A172 (cell line): ENCODE measurements around the gene PLAGL2. TPM values are rescaled to one million over a fixed set of nuclear protein-coding genes. Genes with fewer than 3 reads are reported as not detected.
"Not testable (repeated sequence)": the region's sequence is repeated elsewhere in the genome, so short reads cannot be mapped to it uniquely, and the experiment has no call there.

Experiments
- DNase-seq: peaks from one replicate; pipeline ENCODE4 v3.0.0-alpha.2; 2015; ENCODE audit warnings: low spot score
- total RNA-seq: library from RNA; depleted of rRNA; stranded (reverse); fragments of >200 nt; shearing (Covaris generic); gene quantifications from 2 replicates; pipeline ENCODE4 v1.2.3, GENCODE V29; 2014

Gene PLAGL2
- total RNA-seq, 1 experiment from 2014 or later = 3.7 TPM

DNA sequence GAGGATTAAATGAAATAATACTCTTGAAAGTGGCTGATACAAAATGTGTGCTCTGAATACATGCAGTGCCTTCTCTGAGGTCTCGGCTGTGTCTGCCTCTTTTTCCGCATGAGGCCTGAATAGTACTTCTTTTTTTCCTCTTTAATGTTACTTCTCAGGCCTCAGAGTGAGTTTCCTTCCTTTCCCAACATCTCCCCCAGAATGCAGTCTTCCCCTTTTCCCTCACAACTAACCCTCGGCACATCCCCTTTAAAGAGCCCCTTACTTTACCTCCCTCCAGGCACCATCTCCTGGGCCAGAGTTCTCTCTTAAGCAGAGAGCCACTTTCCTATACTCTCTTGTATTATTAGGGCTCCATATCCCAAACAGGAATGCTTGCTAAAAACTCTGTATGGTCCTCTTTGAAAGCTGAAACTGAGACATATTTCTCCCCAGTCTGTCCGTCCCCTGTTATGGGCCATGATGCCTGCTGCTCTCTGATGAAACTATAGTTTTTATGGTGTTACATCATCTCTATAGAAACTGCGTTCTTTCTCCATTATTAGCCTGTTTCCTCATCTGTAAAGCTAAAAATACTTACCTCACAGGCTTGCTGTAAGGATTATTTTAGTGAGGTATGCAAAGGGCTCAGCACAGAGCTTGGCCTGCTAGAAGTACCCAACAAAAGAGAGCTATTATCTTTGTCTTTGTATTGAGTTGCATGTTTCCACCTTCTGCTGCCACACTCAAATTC lies 2.3 kb downstream of the PLAGL2 start:
- no peak for DNase-seq

DNA sequence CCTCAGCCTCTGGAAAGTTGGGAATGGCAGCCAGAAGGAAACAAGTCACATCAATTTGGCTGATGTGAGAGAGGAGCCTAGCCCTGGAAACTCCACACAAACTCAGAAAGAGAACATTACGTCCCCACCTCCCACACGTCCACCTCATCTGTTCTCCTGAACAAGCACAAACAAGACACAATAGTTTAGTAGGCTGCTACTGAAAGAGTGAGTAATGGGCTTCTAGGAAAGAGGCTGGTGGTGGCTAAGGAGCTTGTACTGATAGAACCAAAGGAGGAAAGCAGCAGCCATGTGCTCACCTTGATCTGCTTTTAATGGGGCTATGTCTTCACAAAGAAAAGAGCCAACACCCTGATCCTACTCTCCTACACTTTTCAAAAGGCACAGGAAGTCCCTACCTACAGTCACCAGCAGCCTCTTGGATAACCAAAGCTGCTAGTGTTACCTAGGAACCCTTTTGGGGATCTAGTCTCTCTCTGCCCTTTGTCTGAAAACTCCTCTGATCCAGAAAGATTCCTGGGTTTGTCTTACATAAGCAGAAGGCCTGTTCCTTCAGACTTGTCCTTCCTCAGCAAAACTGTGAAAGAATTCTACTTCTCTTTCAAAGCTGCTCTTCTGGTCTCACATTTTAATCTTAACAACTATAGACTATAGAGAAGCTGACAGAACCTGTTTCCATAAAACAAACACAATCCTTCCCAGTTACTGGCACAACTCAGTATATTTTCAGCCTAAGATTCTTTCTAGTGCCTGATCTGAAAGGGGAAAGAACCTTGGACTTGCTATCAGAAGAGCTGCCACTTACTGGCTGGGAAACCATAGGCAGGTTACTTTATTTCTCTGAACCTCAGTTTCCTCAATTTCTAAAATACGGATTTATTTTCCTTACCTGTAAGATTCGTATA lies 3.1 kb downstream of the PLAGL2 start:
- DNase-seq = no peak

- DNase-seq = no peak
These were observed 4.0 kb downstream of the PLAGL2 start for GRCh38 chr20:32203356-32204204.

DNA sequence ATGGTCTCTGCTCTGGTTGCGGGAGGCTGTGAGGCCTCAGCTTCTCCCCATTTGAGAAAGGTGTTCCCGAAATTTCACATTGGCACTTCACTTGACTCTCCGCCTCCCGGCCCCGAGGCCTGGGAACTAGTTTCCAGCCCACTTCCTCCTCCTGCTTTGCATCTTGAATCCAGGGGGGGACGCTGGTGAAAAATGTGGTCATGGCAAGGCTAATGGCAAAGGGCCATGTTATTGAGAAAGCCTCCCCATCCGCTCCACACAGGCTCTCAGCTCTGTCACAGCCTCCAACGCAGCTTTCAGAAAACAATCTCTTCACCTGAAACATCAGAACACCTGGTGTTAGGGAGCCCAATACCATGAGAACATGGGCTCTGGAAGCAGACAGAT lies 5.6 kb downstream of the PLAGL2 start:
- no peak for DNase-seq

DNA sequence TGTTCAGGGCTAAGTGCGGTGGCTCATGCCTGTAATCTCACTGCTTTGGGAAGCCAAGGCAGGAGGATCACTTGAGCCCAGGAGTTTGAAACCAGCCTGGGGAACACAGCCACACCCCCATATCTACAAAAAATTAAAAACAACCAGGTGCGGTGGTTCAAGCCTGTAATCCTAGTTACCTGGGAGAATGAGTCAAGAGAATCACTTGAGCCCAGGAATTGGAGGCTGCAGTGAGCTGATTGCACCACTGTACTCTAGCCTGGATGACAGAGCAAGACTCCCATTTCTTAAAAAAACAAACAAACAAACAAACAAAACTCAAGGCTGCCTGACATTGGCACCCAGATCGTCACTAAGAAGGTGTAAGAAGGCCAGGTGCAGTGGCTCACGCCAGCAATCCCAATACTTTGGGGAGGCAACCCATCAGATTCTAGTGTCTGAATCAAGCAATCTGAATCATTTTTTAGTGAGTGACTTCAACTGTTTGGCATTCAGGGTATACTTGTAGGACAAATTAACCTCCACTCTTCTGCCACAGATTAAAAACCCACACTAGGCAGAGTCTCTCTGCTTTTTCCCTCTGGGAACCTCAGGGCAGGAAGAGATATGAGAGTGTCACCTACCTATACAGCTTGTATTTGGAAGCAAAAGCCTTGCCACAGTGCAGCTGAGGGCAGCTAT lies 6.1 kb downstream of the PLAGL2 start:
- peak; percentile 26 for DNase-seq

GRCh38 chr20:32199006-32199405 lies 8.5 kb downstream of the PLAGL2 start:
- no peak for DNase-seq

DNA sequence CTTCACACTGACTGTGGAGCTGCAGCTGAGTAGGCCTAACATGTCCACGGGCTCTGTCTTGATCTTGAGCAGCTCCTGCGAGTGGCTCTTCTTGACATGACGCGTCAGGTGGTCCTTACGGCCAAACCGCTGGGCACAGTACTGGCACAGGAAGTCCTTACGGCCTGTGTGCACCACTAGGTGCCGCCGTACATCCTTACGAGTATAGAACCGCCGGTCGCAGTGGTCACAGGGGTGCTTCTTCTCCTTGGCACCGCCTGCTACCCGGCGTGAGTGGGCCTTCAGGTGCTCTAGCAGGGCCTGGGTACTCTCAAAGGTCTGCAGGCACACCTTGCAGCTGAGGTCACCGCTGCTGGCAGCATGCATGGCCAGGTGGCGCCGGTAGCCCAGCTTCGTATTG lies 10.4 kb downstream of the PLAGL2 start:
- DNase-seq = not testable (repeated sequence)

DNA sequence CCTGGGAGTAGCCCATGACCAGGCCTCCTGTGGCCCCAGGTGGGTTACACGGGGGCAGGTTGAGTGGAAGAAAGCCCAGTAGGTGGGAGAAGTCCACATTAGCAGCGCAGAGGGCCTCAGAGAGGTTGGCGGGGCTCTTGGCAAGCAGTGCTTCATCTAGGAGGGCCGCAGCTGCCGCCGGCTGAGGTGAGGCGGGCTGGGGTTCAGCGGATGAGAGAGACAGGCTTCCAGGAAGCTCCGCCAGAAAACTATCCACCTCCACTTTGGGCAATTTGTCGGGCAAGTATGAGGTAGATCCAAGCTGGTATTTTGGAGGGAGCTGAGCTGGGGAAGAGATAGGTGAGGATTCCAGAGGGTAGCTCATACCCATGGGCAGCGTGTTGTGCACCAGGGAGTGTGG lies 10.9 kb downstream of the PLAGL2 start:
- DNase-seq = not testable (repeated sequence)

- no peak for DNase-seq
These were observed 12.0 kb downstream of the PLAGL2 start for GRCh38 chr20:32195581-32195980.

DNA sequence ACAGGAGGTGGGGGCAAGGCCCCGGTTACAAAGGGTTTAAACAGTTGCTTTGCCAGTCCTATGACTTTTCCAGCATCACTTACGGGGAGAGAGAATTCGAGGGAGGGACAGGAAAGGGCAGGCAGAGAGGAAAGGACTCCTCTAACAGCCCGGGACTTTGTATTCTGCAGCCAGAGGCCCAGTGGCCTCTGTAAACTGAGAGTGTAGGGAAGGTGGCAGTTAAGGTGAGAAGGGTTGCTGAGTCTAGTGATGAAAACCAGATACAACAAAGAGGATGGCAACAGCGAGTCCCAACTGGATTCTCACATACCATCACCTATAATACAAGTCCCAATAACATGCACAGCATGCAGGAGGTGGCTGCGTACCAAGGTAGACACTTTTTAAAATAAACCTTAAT lies 13.5 kb downstream of the PLAGL2 start:
- no peak for DNase-seq

DNA sequence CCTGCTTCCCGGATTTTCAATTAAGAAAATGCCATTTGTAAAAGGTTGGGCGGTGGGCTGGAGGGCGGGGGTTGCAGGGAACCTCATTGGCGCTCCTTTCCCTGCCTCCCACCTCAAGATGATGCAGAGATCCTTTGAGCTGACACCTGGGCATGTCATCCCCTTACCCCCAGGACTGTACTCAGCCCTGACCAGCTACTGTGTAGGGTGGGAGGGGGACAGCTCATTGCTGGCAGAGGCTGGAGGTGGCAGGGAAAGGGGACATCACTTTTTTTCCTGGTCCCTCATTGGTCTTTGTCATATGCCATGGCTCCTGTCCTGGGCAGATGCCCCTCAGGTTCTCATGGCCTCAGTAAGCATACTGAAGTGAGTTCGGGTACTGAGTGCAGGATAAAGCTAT lies 14.2 kb downstream of the PLAGL2 start:
- DNase-seq = not testable (repeated sequence)

DNA sequence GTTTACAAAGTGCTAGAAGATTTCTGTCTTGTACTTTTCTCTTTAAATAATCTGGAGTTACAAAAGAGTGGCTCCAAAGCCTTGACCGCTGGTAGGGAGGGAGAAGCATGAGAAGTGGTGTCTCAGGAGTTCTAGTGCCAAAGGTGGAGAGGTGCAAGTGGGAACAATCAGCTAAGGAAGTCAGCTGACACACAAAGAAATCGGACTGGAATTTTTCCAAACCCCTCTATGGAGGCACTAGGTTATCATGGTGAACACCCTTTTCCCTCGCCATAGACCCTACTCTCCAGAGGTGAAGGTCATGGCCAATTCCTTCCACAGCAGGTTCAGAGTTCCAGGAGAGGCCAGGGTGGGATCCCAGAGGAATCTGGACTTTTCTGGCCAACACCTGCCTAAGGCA lies 14.8 kb downstream of the PLAGL2 start:
- no peak for DNase-seq

- DNase-seq = no peak
These were observed 15.7 kb downstream of the PLAGL2 start for GRCh38 chr20:32191873-32192272.

DNA sequence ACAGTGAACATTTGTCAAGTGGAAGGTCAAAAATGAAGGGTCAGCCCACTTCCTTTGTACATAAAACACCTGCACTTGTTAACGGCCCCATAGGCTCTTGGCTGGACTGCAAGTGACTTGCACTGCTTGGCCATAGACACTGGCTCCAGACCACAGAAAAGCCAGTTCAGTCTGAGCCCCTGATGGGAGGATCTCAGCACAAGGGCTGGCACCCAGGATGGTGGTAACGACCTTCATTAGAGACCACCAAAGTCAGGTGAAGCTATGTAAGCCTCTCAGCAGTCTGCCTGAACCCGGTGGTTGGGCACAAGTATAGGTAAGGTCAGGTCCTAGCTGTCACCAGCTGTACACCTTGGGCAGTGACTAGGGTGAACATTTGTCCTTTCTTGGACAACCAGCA lies 16.1 kb downstream of the PLAGL2 start:
- DNase-seq = no peak

GRCh38 chr20:32190616-32191415 lies 16.7 kb downstream of the PLAGL2 start:
- DNase-seq = no peak

DNA sequence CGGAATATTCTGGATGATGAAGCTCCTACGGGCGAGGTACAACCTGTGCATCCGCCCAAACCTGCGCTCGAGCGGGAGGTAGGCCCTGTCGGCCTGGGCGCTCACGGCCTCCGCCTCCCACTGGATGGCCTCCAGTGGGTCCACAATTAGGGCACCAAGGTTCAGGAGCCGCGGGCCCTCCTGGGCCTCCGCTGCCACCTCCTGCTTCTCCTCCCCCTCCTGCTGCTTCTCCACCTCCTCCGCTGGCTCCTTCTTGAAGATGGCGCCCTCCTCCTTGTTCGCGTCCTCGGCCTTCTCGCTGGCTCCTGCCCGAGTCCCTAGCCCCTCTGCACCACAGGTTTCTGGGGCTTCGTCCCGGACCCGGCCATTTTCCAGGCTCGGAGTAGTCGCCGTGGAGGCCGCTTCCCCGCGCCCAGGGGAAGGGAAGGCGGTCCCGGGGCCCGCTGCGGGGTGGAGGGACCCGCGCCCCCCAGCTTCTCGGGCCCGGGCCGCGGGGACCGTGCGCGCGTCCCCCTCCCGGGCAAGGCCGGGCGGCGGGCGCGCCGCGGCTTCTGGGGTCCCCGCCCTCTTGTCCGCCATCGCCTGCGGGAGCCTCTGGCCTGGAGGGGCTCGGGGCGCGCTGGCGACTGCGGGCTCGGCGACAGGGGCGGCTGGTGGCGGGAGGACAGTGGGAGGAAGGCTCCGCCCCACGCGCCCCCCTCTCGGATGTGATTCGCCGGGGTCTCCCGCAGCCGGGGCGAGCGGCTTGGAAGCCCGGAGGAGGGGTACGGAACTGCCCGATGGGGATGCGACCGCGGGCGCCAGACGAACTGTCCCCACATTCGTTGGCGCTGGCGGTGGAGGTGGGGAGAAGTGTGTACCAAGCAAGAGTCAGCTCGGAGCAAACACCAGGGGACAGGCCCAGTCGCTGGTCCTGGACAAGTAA lies 17.6 kb downstream of the PLAGL2 start:
- DNase-seq = no peak

GRCh38 chr20:32189123-32189410 lies 18.5 kb downstream of the PLAGL2 start:
- no peak for DNase-seq

DNA sequence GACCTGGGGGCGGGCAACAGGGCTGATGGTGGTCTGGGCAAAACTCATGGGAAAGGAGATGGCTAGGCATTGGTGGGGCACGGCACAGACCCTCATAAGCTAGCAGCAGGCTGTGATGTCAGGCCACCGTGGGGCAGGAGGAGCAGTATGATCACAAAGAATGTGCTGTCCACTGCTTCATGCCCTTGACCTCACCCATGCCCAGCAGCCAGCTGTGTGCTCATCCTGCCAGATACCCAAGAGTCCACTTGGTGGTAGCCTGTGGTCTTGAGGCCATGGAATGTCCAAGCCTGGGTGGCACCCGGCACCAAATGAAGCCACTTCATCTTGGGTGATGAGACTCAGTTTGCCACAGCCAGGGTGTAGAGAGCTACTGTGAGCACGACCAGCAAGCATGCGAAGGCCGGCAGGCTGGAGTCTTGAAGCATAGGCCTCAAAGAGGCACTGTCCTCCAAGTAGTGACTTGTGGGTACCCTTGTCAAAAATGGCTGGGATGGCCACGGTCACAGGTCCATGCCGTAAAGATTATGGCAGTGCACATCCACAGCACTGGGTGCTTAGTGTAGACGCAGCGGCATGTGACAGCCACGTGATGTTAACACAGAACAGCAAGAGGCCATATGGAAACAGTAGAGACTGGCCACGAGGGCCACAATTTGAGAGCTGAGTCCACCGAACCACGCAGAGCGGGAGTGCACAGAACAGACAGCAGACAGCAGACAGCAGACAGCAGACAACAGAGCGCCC lies 19.0 kb downstream of the PLAGL2 start:
- DNase-seq = no peak

- DNase-seq = no peak
These were observed 21.0 kb downstream of the PLAGL2 start for GRCh38 chr20:32186506-32186905.
